Activated CD8-positive, alpha-beta memory T cell treated with anti-CD3 and anti-CD28 coated beads, Interleukin-2, amount 50 U/mL, for 1 hour (primary cell): ENCODE measurements around the gene PGLYRP2.

Source experiments
- DNase-seq: peaks from one replicate; pipeline ENCODE4 v3.0.0-alpha.2; 2020; ENCODE audit errors: extremely low read depth

Gene PGLYRP2

DNA sequence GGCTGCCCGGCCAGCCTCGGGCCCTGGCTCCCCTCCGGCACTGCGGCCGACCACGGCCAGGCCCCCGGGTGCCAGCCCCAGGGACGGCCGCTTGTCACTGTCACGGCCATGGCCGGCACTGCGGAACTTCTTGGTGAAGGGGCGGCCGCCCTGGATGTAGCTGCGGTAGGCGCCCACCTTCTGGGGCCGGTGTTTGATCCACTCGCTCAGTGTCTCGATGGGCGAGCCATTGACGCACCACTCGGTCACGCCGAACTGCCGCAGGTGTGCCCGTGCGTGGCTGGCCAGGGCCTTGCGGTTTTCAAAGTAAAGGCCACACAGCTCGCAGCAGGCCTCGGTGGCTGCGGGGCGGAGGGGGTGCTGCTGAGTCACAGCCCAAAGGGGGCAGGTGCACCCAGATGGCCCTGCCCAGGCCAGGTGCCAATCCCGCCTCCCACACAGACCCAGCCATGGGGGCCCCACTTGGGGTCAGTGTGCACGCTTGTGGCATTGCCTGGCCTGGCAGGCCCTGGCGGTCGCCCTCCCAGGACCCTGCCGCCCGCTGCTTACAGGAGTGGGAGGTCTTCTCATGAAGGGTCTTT, 54.5 kb downstream of the PGLYRP2 start:
- DNase-seq: no peak

DNA sequence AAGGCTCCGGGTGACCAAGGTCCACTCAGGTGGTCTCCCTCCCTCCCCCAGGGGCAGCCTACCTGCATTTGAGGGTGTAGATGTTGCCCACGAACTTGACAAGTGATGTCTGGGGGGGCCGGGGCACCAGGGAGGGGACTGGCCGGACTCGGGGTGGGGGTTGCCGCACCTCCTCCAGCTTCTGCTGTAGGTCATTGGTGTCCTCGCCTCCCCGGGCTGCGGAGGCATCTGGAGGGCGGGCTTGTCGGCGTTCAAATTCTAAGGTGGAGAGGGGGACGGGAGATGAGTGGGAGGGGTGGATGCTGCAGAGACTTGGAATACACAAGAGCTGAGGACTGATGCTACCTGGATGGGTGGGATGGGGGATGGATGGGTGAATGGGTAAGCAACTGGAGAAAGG, 55.2 kb downstream of the PGLYRP2 start:
- DNase-seq: no peak

DNA sequence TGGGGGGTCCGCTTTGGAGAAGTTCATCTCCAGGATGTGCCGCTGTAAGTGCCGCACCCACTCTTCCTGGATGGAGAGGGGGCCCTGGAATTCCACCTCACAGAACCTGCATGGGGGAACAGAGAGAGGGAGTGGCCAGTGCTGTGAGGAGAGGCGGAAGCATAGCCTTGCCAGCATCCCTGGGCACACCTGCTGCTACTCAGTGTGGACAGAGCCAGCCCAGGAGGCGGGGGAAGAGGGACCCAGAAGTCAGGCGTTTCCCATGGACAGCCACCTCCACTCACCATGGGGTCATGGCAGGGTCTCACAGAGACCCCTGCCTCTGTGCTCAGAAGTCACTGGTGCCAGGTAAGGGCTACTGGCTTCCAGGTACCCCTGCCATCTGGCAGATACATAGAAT, 56.2 kb downstream of the PGLYRP2 start:
- DNase-seq: no peak

DNA sequence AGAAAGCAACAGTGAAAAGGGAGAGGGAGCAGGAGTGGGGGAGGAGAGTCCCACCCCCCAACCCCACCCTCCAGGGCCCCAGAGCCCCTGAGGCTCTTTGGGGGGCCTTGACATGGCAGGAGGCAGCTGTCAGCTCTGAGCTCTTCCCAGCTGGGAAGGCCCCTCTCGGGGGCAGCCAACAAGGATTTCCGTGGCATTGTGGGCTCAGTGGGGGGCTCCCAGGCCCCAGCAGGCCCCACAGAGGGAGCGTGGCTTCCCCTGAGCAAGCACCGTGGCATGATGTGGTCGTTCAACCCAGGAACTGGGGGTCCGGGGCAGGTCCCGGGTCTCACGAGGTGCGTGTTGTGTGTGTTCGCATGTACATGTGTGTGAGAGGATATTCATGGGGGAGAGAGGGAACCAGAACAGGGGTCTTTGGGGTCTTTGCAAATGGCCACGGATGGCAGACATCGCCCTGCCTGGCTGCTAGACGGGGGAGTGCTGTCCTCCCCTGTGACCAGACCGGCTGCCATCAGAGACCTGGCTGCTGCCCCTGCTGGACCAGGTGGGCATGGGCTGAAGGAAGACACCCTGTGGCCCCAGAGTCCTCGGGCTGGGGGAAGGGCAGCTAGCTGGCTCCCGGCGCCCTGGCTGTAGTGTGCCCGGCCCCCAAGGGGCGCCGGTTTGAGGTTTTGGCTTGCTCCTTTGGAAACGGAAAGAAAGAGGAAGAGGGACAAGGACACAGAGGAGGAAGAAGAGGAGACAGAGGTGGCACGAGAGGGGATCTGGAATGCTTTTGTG, 56.8 kb downstream of the PGLYRP2 start:
- DNase-seq: no peak

DNA sequence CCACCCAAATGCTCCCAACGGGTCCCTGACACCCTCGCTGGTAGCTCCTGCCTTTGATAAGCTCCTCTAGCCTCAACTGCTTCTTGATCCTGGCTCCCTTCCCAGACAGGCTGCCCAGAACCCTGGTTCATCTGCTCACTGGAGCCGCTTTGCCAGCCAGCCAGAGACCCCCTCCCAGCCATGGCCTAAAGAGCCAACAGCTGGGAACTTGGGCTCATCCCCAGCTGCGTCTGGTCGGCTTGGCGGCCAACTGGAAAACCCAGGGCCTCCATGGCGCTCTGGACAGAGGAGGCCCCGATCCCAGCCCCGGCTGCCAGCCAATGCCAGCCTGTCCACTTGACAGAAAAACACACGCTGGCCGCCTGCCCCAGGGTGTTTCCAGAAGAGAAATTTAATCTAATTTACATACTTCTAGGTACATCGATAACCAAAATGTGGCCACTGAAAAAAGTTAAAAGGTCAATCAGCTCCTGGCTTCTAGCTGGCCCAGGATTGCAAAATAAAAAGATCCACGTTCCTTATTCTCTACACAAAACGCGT, 57.5 kb downstream of the PGLYRP2 start:
- DNase-seq: no peak

DNA sequence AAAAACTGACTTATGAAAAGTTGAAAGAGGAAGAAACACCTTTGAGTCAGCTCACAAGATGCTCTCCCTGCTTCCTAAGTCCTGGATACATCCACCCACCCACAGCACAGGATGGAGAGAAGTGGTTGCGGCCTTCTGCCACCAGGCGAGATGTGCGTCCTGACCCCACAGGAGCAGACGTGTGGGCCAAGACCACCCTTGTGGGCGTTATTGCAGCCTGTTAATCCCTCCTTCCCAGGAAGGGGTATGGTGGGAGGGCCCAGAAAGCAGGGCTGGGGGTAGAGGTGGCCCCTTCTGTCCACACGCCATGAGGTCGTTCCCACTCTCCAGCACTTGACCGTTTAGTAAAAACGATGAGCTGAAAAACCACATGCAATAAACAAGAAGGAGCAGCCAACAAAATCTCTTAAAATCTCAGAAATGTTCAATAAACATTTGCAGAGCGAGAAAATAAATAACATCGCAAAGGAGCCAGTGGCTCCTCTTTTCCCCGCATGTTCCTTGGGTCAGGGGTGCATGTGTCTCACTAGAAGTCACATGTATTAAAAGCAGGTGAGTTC, 58.1 kb downstream of the PGLYRP2 start:
- DNase-seq: no peak

DNA sequence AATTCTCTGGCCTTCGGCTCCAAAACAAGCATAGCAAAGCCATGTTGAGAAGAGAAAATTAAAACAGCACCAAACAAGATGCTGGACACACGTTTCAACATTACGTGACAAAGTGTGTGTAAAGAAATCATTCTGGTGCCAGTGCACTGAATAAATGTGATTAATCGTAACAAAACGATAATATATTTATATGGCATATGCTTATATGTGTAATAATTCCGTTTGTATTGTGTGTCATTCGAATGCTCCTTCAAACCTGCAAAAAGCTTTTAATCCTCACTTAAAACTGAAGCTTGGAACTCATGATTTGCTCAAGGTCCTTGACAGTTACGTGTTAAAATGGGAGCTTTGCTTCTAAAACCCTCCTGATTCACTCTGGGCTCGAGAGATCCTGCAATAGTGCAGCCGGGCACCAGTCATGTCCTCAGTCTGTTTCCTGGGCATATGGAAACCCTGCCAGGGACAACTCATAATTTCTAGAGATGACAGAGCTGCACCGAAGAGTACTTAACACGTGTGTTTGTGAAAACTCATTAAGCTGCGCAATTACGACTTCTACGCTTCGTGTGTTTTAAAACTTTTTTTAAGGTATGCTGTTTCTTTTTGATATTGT, 59.8 kb downstream of the PGLYRP2 start:
- DNase-seq: no peak
